Right lobe of liver (tissue), 6 donors: ENCODE data around the gene GNG4. TPM values are rescaled to one million over a fixed set of nuclear protein-coding genes. Genes with fewer than 3 reads are reported as not detected.

Experiments used
- ATAC-seq, 4 donors: fragments of 200-7000 bp; cut with Tn5 transposase; one replicate each; pipeline ENCODE4 v1.9.1; 2020; ENCODE audit warnings: mild to moderate bottlenecking in 4 of 4, moderate library complexity in 4 of 4
- DNase-seq, 3 donors: peaks; one replicate each; pipeline ENCODE4 v3.0.0-alpha.2; 2020
- H3K27ac ChIP-seq, 3 donors: fragments of 200-600 bp; one replicate each; pipeline ENCODE4 v1.8.0; 2022
- H3K27me3 ChIP-seq, 2 donors: fragments of 200-600 bp; one replicate each; pipeline ENCODE4 v1.8.0; 2022
- H3K36me3 ChIP-seq, 4 donors: fragments of 200-600 bp; sonication (generic) in 1 of 4; one replicate each; pipeline versions ENCODE4 v1.5.1 to v1.8.0; 2017 to 2022; ENCODE audit warnings: control low read depth in 1 of 4
- H3K4me1 ChIP-seq, 4 donors: fragments of 200-600 bp; sonication (generic) in 1 of 4; one replicate each; pipeline versions ENCODE4 v1.5.1 to v1.8.0; 2017 to 2022; ENCODE audit warnings: control low read depth in 1 of 4
- H3K4me3 ChIP-seq, 3 donors: fragments of 200-600 bp; one replicate each; pipeline ENCODE4 v1.8.0; 2022
- H3K9me3 ChIP-seq, 4 donors: fragments of 200-600 bp; sonication (generic) in 1 of 4; one replicate each; pipeline versions ENCODE4 v1.5.1 to v1.8.0; 2017 to 2022; ENCODE audit warnings: control low read depth in 1 of 4
- CTCF ChIP-seq, 4 donors: fragments of 200-600 bp in 3 of 4; fragments of 450-650 bp in 1 of 4; IDR thresholded peaks; one replicate each; pipeline versions ENCODE4 v1.5.1 to v1.8.0; 2016 to 2022; ENCODE audit warnings: antibody characterized with exemption in 4 of 4, mild to moderate bottlenecking in 2 of 4
- POLR2A ChIP-seq: fragments of 450-650 bp; IDR thresholded peaks from one replicate; pipeline ENCODE4 v1.6.1; 2017; ENCODE audit warnings: antibody characterized with exemption, mild to moderate bottlenecking
- WGBS: methylation state at CpG from one replicate; pipeline ENCODE4 v1.1.6; 2018; ENCODE audit warnings: low coverage, low lambda C conversion rate; ENCODE audit not compliant: insufficient coverage; ENCODE audit errors: missing lambda C conversion rate; 5-methylcytosine and 5-hydroxymethylcytosine counted together
- intact Hi-C, 2 donors: fragments of 100-400 bp; cut with DNase I; formaldehyde crosslinking; loops; one replicate each; pipeline versions ENCODE4 v1.11.2 to v1.14.1; 2022
- total RNA-seq, 6 experiments: library from RNA; depleted of rRNA in 2 of 6; stranded (reverse); fragments of >200 nt in 2 of 6; fragmentation: NEBNext Ultra II Directional in 3 of 6; extraction: Animal tissue kit (Norgen Biotek cat#: 25700) in 3 of 6; gene quantifications; one replicate each; pipeline versions ENCODE4 v1.1.0 to v1.2.4, GENCODE V29; 2016 to 2023
- donor health status: DM: no; HTN: yes; CAD: no.
- donor health status: DM: no; HTN: no; CAD: no.
- donor health status: DM: no; HTN: no; CAD: no.
- donor health status: DM: no; HTN: yes; CAD: no.
- donor health status: DM: no; HTN: yes; CAD: no.

GNG4 gene
- total RNA-seq, 6 experiments from 2014 or later = 0.18 to 0.50 TPM; not detected in 4

- H3K4me3 ChIP-seq = no peak overlapping the region
- DNase-seq (no peak), ATAC-seq (no peak)
- WGBS = 80% methylated on average over 6 of the region's 6 CpGs
- H3K36me3 ChIP-seq = no peaks in the 10 kb centered on the region
- TF ChIP-seq POLR2A = no peak
- TF ChIP-seq CTCF (IDR thresholded peaks at IDR 0.05) = no peak
- H3K27ac ChIP-seq = no peak overlapping the region
- intact Hi-C loops = no loop called here
- H3K9me3 ChIP-seq = no peaks in the 10 kb centered on the region
- H3K4me1 ChIP-seq = no peaks in the 10 kb centered on the region
- no peaks in the 10 kb centered on the region for H3K27me3 ChIP-seq
Measured at GRCh38 chr1:235558621-235559169, 90.9 kb downstream of the GNG4 start.

- DNase-seq (no peak), ATAC-seq (no peak)
- Histone ChIP-seq H3K27me3 (no peaks in the 10 kb centered on the region), H3K36me3 (no peaks in the 10 kb centered on the region), H3K4me1 (no peaks in the 10 kb centered on the region), H3K4me3 (no peak overlapping the region), H3K9me3 (no peaks in the 10 kb centered on the region), H3K27ac (no peak overlapping the region)
- 81% methylated on average over 8 of the region's 8 CpGs for WGBS
- TF ChIP-seq CTCF (IDR thresholded peaks at IDR 0.05) (no peak), POLR2A (no peak)
- intact Hi-C loops = no loop called here
Measured at GRCh38 chr1:235557495-235557894, 92.1 kb downstream of the GNG4 start.

- ATAC-seq (no peak), DNase-seq (no peak)
- H3K9me3 ChIP-seq = no peaks in the 10 kb centered on the region
- H3K36me3 ChIP-seq = no peaks in the 10 kb centered on the region
- no peak for TF ChIP-seq CTCF (IDR thresholded peaks at IDR 0.05)
- TF ChIP-seq POLR2A = no peak
- no peaks in the 10 kb centered on the region for H3K27me3 ChIP-seq
- no peak overlapping the region for H3K27ac ChIP-seq
- intact Hi-C loops = no loop called here
- 90% methylated on average over 3 of the region's 11 CpGs for WGBS
- H3K4me1 ChIP-seq = no peaks in the 10 kb centered on the region
- H3K4me3 ChIP-seq = no peak overlapping the region
Measured at GRCh38 chr1:235556807-235557206, 92.8 kb downstream of the GNG4 start.

- TF ChIP-seq CTCF (IDR thresholded peaks at IDR 0.05) = no peak
- no peak for TF ChIP-seq POLR2A
- Histone ChIP-seq H3K4me1 (no peaks in the 10 kb centered on the region), H3K36me3 (no peaks in the 10 kb centered on the region), H3K27ac (no peak overlapping the region), H3K27me3 (no peaks in the 10 kb centered on the region), H3K9me3 (no peaks in the 10 kb centered on the region), H3K4me3 (no peak overlapping the region)
- no peak for DNase-seq
- intact Hi-C loops = no loop called here
- WGBS = 88% methylated on average over 5 of the region's 5 CpGs
- no peak for ATAC-seq
Measured at GRCh38 chr1:235553112-235553551, 96.5 kb downstream of the GNG4 start.
